GM18861 (cell line): ENCODE results near the gene HOATZ.
A peak's percentile ranks its signal among the peaks of the same experiment; 100 is the strongest.

Experiments
- ATAC-seq: cut with Tn5 transposase; IDR thresholded peaks from one replicate; pipeline ENCODE4 v1.9.1; 2021; ENCODE audit not compliant: unreplicated experiment

Gene HOATZ

DNA sequence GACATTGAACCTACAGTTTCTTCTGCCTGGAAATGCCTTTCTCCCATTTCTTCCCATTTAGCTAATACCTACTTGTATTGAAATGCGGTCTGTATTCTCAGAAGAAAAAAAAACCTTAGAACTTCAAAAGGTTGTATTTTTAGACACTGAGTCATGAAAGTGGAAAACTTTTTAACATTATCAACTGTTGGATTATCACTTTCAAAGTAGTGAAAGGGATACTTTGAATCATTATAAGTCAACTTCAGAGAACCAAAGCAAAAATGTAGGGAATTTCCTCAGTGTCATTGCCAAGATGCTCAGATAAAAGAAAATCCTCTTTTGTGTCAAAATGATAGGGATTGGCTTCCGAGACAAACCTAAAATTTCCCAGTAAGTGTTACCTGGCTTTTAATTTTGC is 6.6 kb downstream of the HOATZ start:
- ATAC-seq, result no peak

DNA sequence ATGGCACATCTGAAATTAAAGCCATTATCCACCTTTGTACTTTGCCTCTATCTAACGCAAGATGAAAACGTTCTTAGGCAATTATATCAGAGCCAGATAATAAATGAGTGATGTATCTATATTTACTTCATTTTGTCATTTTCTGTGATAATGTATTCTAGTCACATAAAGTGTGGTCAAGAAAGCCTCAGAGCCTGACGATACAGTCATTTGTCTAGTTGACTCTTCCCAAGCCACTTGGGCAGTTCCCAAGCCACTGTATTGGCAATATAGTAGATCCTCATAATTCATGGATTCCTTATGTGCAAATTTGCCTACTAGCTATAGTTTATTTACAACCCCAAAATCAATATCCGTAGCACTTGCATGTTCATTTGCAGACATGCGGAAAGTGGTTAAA is 7.8 kb downstream of the HOATZ start:
- no peak for ATAC-seq

DNA sequence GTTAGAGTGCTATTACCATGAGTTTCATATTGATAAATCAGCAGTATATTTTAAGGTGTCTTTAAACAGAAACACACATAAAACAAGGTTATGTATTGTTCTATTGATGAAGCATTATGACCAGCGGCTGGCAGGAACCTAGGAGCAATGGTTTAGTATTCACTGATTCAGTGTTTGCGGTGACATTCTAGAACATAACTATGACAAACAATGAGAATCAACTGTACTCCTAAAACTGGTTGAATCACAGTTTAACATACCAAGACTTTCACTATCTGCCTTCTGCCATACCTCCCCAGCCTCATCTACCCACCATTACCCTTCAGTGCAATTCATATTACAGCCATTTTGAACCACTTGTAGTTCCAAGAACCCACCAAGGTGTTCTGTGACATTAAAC is 8.8 kb downstream of the HOATZ start:
- ATAC-seq, result no peak

DNA sequence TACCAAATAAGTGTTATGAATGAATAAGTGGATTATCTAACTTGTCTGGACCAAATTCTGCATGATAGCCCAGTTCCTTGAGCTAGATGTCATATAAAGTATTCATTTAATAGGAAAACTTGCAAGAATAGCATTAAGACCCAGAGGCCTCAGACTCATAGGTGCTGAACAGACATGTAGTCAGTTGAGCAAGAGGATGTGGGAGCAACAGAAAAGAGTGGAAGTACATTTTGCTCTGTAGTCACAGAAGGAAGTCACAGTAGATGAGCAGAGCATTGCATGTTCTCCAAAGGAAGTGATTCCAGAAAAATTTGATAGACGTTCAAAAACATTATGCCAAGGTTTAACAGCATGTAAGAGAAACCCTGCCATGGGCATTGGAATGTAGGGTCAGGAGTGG is 9.5 kb downstream of the HOATZ start:
- no peak for ATAC-seq

DNA sequence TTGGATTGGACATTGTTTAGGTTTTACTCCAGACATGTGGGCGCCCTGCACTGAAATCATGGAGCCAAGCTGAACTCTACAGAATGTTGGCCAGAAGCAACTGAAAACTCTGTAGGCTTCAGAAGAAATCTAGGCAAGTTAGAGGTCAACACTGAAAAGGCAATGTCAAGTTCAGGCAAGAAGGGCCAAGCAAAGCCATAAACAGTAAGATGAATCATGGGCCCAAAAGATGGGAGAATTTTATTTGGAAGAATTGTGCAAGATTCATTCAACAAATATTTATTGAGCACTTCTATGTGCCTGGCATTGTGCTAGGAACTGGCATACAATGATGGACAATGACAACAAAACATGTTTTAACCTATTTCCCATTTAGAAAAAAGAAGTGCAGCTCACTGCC is 10.9 kb downstream of the HOATZ start:
- no peak for ATAC-seq

DNA sequence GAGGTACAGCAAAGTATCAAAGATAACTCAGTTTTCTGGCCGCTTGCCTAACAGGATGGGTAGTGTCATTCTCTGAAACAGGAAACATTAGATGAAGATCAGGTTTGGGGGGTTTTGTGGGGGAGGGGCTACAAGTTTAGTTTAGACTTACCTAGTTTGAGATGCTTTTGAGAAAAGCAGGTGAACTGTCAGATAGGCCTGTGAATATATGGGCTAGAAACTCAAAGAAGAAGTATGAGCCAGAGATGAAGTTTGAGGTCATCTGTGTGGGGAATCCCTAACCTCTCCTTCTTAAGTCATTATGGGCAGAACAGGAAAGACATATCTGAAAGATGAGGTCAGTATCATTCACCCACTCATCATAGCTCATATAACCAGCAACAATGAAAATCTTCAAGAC is 11.9 kb downstream of the HOATZ start:
- ATAC-seq, result no peak

DNA sequence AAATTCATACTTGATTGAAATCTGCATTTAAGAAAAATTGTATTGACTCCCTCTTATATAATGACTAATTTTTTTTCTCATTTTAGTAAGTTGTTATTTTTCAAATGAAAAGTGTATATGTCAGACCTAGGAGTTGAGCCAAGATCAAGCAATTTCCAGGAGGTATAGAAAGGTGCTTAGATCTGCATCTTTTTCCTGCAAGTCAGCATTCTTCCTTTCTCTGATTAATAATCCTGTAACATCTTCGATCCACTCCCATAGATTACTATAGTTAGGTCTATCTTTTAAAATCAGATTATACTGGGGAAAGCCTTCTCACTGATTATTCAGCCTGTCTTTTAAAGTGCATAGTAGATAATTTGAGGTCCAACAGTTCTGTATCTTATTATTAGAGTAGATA is 12.7 kb downstream of the HOATZ start:
- no peak for ATAC-seq

DNA sequence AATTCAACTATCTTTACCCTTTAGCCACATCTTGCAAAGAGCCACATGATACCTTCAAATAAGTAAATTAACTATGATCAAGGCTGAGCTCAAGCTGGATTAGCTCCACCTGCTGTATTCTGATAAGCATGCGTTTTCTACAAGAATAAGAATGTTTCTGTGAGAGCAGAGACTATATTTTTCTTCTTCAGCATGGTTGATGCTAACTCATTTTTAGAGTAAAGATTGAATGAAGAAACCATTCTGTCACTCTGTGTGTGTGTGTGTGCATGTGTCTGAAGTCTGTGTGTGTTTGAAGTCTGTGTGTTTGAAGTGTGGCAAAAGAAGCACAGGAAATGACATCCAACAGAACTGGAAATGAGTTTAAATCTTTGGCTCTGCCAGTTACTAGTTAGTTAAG is 14.0 kb downstream of the HOATZ start:
- no peak for ATAC-seq

DNA sequence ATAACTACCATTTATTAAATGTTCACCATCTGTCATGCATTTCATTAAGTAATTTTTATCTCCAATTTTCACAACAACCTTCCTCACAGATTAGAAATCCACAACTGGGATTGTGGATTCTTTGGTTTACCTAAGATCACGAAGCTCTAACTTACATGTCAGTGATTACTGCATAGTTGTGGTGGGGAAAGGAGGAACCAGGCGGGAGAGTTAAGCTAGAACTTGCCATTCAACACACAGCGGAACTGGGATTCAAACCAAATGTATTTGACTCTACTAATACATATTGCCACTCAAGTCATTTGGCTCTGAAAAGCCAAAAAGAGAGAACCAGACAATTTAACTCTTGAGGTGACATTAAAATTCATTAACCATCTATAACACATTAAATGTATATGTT is 15.5 kb downstream of the HOATZ start:
- ATAC-seq, result no peak

DNA sequence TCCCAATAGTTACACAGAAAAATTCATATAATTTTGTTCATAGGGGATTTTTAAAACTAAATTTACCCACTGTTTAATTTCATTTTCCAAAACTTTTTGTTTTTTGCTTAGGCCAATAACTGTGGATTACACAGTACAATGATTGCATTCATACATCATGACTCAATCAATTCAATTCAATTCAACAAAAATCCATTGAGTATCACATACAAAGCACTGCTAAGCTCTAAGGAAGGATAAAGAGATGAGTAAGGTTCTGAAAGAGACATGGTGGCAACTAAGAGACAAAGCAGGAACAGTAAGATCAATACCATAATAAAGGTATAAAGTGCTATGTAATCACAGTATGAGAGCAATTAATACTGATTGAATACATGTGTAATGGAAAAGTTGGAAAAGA is 16.6 kb downstream of the HOATZ start:
- no peak for ATAC-seq

DNA sequence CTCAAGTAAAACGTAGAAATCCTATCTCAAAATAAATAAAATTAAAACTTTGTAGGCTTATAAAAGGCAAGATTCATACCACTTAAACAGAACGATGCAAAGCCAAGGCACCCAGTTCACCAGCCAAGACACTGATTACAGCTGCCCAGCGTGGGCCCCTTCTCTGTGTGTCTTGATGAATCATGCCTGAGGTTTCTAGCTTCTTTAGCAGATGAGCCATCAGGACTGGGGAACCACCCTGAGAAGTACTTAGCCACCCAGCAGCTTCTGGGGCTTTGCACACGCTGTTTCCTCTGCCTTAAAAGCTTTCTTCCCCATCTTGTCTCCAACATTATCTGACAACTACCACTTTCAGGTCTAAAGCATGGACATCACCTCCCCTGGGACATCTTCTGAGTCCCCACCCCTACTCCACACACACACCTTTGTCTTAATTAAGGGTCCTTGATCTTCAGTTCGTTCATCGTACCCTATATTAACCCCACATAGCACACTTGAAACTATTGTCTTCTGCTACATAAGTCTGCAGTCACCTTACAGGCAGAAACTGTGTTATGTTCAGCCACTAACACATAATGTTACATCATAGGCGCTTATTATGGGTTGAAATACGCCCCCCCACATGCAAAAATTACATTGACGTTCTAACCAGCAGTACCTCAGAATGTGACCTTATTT is 17.2 kb downstream of the HOATZ start:
- peak; percentile 67 for ATAC-seq

DNA sequence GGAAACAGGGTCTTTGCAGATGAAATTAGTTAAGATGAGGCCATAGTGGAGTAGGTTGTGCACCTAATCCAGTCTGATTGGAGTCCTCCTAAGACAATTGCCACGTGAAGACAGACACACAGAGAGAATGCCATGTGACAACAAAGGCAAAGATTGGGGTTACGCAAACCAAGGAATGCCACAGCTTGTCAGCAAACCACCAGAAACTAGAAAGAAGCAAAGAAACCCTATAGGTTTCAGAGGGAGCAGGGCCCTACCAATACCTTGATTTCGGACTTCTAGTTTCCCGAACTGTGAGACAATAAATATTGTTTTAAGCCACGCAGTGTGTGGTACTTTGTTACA is 17.8 kb downstream of the HOATZ start:
- no peak for ATAC-seq

DNA sequence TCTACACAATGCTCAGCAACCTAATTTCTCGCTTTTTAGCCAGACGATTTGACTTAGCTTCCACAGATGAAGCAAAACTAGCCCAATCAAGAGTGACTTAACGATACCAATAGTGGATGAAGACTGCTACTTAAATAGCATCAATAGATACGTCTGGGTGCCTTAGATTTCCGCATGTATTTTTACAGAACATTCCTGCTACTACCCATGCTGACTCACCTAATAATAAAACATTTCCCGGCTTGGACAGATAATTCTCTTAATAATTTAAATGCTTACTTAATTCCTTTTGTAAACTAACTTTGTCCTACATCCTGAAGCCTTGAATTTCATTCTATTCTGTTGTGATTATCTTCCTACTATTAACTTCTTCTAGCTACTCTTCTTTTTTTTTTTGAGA is 20.7 kb downstream of the HOATZ start:
- no peak for ATAC-seq

DNA sequence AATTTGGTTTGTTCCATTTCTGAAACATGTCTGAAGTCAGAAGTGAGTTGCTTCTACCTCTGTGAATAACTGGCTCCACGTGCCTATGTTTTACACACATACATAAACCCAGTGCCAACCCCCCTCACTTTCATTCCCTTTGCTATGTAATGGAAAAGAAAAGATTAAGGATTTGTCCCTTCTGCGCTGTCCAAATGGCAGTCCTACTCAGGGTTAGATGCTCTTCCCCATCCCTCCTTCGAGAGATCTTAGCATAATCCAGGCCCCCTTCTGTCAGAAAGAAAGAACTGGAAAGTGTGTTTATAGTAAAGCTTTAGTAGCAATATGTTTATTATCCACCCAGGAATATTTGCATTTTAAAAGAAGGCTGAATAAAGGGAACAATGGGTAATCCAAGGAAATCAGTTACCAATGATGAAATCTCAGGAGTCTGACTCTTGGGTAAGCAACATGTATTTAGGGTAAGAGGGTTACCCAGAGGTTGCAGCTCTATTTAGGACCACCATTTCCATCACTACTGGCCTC is 22.8 kb downstream of the HOATZ start:
- ATAC-seq, result no peak

DNA sequence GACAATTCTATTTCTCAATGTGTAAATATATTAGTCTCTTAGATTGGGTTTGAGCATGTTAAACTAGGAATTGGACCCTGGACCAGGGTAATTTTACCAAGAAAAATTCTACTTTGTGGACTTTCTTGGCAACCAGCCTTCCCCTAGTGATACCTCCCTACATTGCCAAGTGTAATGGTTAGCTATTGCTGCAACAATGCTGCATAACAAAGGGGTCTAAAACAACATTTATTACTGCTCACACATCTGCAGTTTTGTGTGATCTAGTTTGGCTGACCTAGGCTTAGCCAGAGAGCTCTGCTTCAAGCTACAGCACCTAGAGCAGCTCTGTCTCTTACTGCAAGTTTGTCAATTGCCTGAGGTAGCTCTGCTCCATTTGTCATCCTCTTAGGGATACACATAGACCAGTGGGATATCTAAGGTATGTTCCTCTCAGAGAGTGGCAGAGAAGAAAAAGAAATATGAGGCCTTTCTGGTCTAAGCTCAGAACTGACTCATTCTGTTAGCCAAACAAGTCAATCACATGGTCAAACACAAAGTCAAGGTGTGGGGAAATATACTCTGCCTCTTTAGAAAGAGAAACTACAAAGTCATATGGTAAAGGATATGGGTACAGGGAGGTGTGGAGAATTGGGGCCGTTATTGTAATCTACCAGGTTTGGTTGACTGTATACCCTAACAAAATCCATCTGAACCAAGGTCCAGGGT is 24.0 kb downstream of the HOATZ start:
- ATAC-seq, result no peak

DNA sequence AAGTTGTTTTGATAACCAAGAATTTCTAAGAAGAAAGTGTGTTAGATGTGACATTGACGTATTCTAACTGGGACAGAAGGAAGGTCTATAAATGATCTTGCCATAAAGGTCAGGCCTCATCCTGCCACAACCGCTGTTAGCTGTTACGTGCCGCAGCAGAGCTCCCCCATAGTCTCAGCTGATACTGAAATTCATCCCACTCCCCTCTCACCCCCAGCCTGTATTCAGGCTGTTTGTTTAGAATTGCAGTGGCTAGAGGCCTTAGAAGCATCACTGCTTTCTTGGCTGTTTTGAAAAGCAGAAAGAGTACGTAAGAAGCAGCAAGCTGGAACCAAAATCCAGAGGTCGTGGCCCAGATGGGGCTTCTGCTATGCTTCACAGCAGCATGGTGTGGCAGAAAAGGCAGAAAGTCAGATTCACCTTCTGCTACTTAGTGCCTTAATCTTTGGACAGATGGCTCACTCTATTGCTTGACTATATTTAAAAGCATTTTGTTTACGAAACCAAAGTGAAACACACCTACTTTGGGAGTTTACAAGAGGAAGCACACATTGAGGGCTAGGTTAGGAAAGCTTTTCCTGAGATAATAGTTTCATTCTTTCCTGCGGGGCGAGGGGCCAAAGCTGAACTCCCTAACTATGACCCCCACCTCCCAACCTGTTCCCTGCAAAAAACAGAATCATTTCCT is 25.0 kb downstream of the HOATZ start:
- ATAC-seq, result no peak

DNA sequence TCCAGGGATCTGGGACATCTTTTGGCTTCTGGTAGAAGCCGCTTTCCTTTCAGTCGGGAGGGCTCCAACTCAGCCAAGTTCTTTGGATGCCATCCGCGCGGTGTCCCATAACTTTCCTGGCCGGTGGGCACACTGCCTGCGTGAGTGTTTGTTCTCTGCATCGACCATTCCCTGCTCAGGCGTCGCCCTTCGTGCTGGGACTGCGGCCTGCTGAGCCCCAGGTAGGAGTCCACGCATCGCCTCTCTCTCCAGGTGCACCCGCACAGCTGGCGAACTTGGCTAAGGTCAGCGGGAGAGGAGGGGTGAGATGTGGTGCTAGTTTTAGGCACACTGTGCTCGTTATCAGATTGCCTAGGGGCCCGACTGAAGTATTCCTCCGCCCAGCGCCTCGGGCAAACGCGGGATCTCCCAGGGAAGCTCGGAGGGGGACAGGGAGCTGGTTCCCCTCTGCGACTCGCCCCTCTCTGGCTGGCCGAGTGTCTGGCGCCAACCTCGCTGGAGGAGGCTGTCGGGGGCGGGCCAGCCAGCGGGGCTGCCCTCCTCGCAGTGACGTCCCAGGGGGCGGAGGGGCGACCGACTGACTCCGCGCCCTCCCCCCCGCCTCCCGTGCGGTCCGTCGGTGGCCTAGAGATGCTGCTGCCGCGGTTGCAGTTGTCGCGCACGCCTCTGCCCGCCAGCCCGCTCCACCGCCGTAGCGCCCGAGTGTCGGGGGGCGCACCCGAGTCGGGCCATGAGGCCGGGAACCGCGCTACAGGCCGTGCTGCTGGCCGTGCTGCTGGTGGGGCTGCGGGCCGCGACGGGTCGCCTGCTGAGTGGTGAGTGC is 25.7 kb downstream of the HOATZ start, which contains the start of gene LAYN:
Gene LAYN, plus strand, starts transcription at position 607 of the 823 bp plus-strand sequence. Its CDS starts 124 bp downstream, at position 731.
- ATAC-seq, result no peak

DNA sequence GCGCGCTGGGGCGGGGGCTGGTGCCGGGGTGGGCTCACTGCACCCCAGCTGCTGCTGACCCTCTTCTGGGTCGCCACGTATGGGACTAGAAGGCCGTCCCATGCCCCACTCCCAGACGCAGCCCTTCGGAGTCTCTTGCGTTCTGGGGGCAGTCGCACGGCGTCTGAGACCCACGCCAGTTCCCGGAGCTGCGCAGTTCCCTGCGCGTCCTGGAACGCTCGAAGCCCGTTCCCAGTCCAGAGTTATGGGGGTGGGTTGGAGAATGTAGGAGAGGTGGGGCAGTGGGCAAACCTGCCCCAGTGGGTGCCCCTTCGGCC is 26.3 kb downstream of the HOATZ start:
- ATAC-seq, result no peak

DNA sequence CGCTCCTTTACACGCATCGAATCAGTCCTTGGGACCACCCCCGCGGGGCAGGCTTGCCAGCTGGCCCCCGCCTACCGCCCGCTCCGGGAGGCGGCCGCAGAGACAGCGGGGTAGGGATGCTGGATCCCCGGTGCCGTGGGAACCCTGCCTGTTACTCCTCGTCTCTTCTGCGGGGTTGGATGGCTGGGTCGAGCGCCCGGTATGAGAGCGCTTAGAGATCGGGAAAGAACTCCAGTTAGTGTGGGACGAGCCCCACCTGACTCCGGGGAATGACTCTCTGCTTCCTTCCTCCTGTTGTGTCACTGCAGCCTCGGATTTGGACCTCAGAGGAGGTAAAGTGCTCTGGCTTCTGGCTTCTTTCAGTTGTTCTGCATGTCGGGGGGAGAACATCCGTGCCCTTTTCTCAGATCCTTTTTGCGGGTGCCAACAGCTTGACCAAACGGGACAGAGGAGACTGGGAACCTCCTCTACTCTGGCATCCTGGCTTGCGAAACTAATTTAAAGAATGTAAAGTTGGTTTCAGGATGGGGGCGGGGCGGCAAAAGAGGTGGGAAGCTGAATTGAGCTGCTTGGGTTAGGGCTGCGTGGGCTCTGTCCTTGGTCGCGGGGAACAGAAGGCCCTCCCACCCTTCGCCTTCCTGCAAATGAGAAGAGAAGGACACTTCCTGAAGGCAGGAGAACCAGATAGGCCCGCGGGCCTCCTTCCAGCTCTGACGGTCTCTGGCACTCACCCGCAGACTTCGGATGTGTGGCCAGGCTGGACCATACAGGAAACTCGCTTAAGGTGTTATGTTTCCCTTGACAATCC is 26.9 kb downstream of the HOATZ start:
- no peak for ATAC-seq

DNA sequence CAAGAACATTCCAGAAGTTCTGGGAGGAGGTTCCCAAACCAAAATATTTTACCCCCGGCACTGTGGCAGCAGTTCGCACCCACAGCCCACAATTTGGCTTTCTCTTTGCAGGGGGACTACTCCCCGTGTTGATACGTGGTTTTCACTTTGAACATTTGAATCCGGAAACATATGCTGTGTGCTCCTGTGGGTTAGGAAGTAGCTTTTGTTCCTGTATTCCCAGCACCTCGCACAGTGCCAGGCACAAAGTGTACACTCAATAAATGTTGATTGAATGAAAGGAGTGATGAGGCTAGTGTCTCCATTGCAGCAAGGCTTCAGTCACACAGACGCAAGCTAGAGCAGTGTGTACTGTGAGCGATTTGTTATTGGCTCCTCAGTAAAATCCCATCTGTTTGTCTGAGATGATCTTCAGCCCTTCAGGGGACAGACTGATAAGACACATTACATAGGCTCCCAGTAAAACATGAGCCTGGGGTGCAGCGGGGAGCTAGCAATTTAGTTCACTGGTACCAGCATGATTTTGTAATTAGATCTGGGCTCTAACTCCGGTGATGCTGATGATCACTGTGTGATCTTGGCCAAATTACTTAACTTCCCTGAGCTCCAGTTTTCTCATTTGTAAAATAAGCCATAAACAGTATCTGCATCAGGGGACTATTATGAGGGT is 28.2 kb downstream of the HOATZ start:
- no peak for ATAC-seq
